ENCODE results near the gene PLAC1.

The PLAC1 gene

DNA sequence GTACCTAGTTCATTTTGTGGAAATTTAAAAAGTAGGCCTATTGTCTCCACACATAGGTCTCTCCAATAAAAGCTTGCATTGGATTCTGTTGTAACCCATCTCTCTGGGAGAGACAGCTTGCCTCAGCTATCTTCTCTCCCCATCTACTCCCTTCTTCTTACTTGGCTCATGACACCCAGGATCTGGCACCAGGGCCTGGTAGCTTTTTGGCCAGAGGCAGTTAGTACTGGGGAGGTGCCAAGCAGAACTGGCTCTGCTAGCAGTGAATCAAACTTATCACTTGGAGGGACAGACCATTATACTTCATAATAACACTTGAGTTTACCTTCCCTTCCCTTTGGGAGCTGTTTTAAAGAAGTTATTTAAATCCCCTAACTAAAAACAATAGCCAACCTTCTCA, 31.8 kb downstream of the PLAC1 start:
- TF ChIP-seq, protein P1, sequence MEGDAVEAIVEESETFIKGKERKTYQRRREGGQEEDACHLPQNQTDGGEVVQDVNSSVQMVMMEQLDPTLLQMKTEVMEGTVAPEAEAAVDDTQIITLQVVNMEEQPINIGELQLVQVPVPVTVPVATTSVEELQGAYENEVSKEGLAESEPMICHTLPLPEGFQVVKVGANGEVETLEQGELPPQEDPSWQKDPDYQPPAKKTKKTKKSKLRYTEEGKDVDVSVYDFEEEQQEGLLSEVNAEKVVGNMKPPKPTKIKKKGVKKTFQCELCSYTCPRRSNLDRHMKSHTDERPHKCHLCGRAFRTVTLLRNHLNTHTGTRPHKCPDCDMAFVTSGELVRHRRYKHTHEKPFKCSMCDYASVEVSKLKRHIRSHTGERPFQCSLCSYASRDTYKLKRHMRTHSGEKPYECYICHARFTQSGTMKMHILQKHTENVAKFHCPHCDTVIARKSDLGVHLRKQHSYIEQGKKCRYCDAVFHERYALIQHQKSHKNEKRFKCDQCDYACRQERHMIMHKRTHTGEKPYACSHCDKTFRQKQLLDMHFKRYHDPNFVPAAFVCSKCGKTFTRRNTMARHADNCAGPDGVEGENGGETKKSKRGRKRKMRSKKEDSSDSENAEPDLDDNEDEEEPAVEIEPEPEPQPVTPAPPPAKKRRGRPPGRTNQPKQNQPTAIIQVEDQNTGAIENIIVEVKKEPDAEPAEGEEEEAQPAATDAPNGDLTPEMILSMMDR (IDR thresholded peaks at IDR 0.05; ENCODE audit: low read depth, low read length): no peak
- peak in 1 of 2 donors; percentile 37 for DNase-seq (ENCODE audit: low read depth in 2 of 2)
- no peak overlapping the region for H3K4me3 ChIP-seq (replicated peaks in 1 of 2; ENCODE audit: low read depth in 2 of 2, low read length in 2 of 2)

DNA sequence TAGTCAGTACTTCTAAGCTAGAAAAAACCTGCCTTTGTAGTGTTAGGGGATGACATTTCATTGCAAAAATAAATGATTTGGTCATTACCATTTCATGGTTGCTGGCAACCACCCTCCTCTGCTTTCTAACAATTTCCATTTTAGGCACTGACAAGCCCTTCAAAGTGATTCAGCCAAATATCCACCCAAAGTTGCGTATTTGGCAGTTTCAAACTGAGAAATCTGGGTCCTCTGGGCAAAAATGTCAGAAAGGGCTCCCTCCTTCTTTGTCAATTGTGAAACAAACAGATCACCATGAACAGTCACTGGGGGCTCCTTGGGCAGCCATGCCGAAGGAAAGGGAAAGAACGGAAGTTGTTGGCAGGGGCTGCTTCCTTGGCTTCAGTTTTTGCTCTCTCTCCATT, 33.0 kb downstream of the PLAC1 start:
- peak; percentile 62 to 68 for DNase-seq (ENCODE audit: low read depth in 2 of 2)
- H3K4me3 ChIP-seq (replicated peaks in 1 of 2; ENCODE audit: low read depth in 2 of 2, low read length in 2 of 2): no peak overlapping the region
- TF ChIP-seq, protein P1 (IDR thresholded peaks at IDR 0.05; ENCODE audit: low read depth, low read length): no peak

DNA sequence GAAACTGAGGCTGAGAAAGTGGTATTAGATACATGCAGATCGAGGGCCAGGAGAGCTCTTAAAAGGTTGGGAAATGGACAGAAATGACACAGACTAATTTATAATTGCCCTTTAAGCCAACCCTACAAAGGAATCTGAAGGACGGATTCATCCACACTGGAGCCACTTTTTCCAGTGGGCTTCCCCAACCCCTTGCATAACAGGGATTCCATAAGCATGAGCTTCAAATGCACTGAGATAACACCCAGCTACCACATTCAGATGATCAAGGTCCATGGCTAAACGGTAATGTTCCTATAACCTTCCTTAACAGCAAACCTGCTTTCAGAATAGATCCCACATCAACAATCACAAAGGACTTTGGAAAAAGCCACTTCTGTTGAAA, 34.2 kb downstream of the PLAC1 start:
- peak; percentile 23 to 40 for DNase-seq (ENCODE audit: low read depth in 2 of 2)
- no peak overlapping the region for H3K4me3 ChIP-seq (replicated peaks in 1 of 2; ENCODE audit: low read depth in 2 of 2, low read length in 2 of 2)
- TF ChIP-seq, protein P1 (IDR thresholded peaks at IDR 0.05; ENCODE audit: low read depth, low read length): no peak

DNA sequence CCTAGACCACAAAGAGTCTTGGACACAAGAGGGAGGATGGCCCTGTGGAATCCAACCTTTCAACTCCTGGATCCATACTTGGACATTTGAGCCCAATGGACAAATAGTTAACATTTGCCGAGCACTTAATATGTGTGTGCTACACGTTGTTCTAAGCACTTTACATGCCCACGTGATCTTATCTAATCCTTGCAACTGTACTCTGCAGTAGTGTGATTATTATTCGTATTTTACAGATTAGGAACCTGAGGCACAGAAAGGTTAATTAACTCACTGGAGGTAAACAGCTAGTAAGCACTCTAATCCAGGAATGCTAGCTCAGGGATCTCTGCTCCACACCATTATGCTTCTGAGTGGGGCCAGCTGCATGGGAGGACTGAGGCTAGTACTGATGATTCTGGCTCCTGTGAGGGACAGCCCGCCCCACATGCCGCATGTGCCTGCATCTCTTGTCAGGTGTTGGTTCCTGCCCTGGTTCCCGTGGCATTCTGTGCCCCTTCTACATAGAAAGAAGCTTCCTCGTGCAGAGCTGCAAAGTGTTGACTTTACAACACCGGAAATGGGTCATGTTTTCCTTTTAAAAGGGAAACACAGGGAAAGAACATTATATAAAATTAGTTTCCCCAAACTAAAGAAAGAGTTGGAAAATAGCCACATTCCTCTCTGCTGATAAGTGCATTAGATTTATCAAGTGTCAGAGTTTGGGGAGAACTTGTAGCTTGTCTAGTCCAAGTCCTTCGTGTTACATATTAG, 34.8 kb downstream of the PLAC1 start:
- H3K4me3 ChIP-seq (replicated peaks in 1 of 2; ENCODE audit: low read depth in 2 of 2, low read length in 2 of 2): no peak overlapping the region
- DNase-seq (ENCODE audit: low read depth in 2 of 2): peak; percentile 50 to 56
- TF ChIP-seq, protein P1 (IDR thresholded peaks at IDR 0.05; ENCODE audit: low read depth, low read length): no peak

DNA sequence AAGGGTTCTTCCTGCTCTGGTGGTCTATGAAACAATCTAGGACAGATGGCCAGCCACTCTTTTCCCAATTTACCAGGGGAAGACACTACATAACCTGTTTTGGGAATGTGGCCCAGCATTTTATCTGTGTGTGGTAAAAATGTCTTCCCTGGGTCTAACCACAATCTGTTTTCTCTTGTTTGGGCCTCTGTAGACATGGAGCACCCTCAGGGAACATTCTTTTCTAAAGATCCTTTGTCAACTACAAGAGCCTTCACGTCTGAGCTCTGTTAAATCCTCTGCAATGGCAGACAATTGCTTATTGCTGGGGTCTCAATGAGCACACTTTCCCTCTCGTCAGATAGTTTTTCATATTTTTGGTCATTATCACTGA, 35.5 kb downstream of the PLAC1 start:
- no peak overlapping the region for H3K4me3 ChIP-seq (replicated peaks in 1 of 2; ENCODE audit: low read depth in 2 of 2, low read length in 2 of 2)
- DNase-seq (ENCODE audit: low read depth in 2 of 2): peak in 1 of 2 donors; percentile 30
- TF ChIP-seq, protein P1 (IDR thresholded peaks at IDR 0.05; ENCODE audit: low read depth, low read length): no peak

DNA sequence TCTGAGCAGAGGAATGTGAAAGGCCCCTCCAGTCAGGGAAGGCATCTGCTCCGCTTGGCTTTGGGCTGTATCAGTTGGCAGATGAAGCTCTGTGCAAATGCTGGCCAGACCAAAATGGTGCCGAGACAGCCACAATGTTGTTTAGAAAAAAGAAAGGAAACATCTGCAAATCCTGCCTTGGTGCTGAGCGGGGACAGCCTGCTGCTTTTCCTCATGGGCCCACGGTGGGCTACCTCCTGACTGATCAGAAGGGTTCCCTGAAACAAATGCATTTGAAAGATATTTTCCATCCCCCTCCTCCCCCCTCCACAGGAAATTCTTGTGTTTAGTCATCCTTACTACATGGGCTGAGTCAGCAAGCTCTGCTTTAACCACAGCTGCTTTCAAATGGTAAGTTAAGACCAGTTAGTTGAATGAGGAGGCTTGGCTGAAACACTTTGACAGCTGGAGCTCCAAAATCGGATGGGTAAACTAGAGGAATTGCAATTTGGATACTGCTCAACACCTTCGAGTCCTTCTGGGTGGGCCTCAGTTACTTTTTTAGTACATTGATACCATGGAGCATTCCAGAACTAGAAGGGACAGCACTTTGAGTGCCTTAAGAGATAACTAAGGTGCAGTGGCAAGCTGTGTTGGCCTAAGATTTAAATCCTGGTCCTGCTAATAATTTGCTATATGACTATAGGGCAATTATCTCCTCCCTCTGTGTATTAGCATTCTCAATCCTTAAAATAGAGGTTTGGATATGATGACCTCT, 36.0 kb downstream of the PLAC1 start:
- DNase-seq (ENCODE audit: low read depth in 2 of 2): peak; percentile 83 to 86
- H3K4me3 ChIP-seq (replicated peaks in 1 of 2; ENCODE audit: low read depth in 2 of 2, low read length in 2 of 2): no peak overlapping the region

More for the DNA sequence above, 36.0 kb downstream of the PLAC1 start:
- TF ChIP-seq, protein P1 (IDR thresholded peaks at IDR 0.05; ENCODE audit: low read depth, low read length): no peak

Measured in cardiac fibroblast (primary cell).